T-helper 1 cell (primary cell): ENCODE data around the gene CDK16.

Experiments
- DNase-seq, 5 donors: peaks; one replicate each; pipeline ENCODE4 v3.0.0-alpha.2; 2012 to 2020
- total RNA-seq, 4 donors: gene quantifications; one replicate each; lab custom pipeline; 2026; lab: John Stamatoyannopoulos, UW

CDK16 gene
- 64.5 to 99.6 (median 80.6) reads per million in 4 donors for total RNA-seq

GRCh38 chrX:47218280-47218919 lies at the start of gene CDK16:
CDK16 (plus strand) TSS chrX:47218681; CDS start chrX:47223558, 4,877 bp downstream.
- DNase-seq: peak; percentile 50 to 92 (median 54)

GRCh38 chrX:47169273-47169672 lies 49.2 kb upstream of the CDK16 start:
- no peak for DNase-seq

GRCh38 chrX:47169726-47170515 lies 48.6 kb upstream of the CDK16 start:
- no peak for DNase-seq

GRCh38 chrX:47170861-47171692 lies 47.4 kb upstream of the CDK16 start:
- DNase-seq: no peak

GRCh38 chrX:47171996-47172395 lies 46.5 kb upstream of the CDK16 start:
- DNase-seq: no peak

GRCh38 chrX:47172549-47172948 lies 45.9 kb upstream of the CDK16 start:
- no peak for DNase-seq

- DNase-seq: no peak
Observed at GRCh38 chrX:47172971-47173792, 45.3 kb upstream of the CDK16 start.

GRCh38 chrX:47174376-47174775 lies 44.1 kb upstream of the CDK16 start:
- DNase-seq: no peak

GRCh38 chrX:47174846-47175587 lies 43.5 kb upstream of the CDK16 start:
- DNase-seq: no peak

GRCh38 chrX:47175588-47175980 lies 42.9 kb upstream of the CDK16 start:
- no peak for DNase-seq

GRCh38 chrX:47176101-47176740 lies 42.3 kb upstream of the CDK16 start:
- no peak for DNase-seq

GRCh38 chrX:47177079-47177478 lies 41.4 kb upstream of the CDK16 start:
- DNase-seq: no peak

- DNase-seq: no peak
Observed at GRCh38 chrX:47178337-47178736, 40.1 kb upstream of the CDK16 start.

GRCh38 chrX:47179221-47179927 lies 39.1 kb upstream of the CDK16 start:
- DNase-seq: no peak

- no peak for DNase-seq
Observed at GRCh38 chrX:47179928-47180255, 38.6 kb upstream of the CDK16 start.

- no peak for DNase-seq
Observed at GRCh38 chrX:47180346-47180745, 38.1 kb upstream of the CDK16 start.

- DNase-seq: no peak
Observed at GRCh38 chrX:47181301-47181700, 37.2 kb upstream of the CDK16 start.

GRCh38 chrX:47182106-47182700 lies 36.3 kb upstream of the CDK16 start:
- DNase-seq: no peak

- no peak for DNase-seq
Observed at GRCh38 chrX:47184486-47184885, 34.0 kb upstream of the CDK16 start.

- no peak for DNase-seq
Observed at GRCh38 chrX:47185241-47185640, 33.2 kb upstream of the CDK16 start.
